CD4-positive, alpha-beta T cell treated with Interleukin-6 at 100 ng/mL for 8 hours (primary cell): ENCODE data around the gene EEFSEC.
"Not testable (repeated sequence)": the region's sequence is repeated elsewhere in the genome, so short reads cannot be mapped to it uniquely, and the experiment has no call there.

ENCODE experiments used
- DNase-seq: peaks from one replicate; pipeline ENCODE4 v3.0.0-alpha.2; 2020; ENCODE audit warnings: mixed read lengths, low spot score

Gene EEFSEC

GRCh38 chr3:128152419-128153155, 694 bp upstream of the EEFSEC start:
- peak; percentile 52 for DNase-seq

- not testable (repeated sequence) for DNase-seq
Measured at GRCh38 chr3:128154354-128154753, 1.1 kb downstream of the EEFSEC start.

GRCh38 chr3:128155616-128156360, 2.5 kb downstream of the EEFSEC start:
- no peak for DNase-seq

- no peak for DNase-seq
Measured at GRCh38 chr3:128160661-128161060, 7.4 kb downstream of the EEFSEC start.

- no peak for DNase-seq
Measured at GRCh38 chr3:128163432-128163831, 10.2 kb downstream of the EEFSEC start.

GRCh38 chr3:128166971-128167453, 13.7 kb downstream of the EEFSEC start:
- no peak for DNase-seq

GRCh38 chr3:128167646-128167972, 14.3 kb downstream of the EEFSEC start:
- no peak for DNase-seq

GRCh38 chr3:128167973-128168674, 14.8 kb downstream of the EEFSEC start:
- no peak for DNase-seq

GRCh38 chr3:128168836-128169235, 15.6 kb downstream of the EEFSEC start:
- DNase-seq: no peak

GRCh38 chr3:128170866-128171516, 17.7 kb downstream of the EEFSEC start:
- no peak for DNase-seq

- DNase-seq: no peak
Measured at GRCh38 chr3:128173200-128173599, 19.9 kb downstream of the EEFSEC start.

GRCh38 chr3:128173849-128174248, 20.6 kb downstream of the EEFSEC start:
- DNase-seq: no peak

- no peak for DNase-seq
Measured at GRCh38 chr3:128174675-128175590, 21.7 kb downstream of the EEFSEC start.

GRCh38 chr3:128175768-128176167, 22.5 kb downstream of the EEFSEC start:
- no peak for DNase-seq

- DNase-seq: no peak
Measured at GRCh38 chr3:128176276-128176833, 23.1 kb downstream of the EEFSEC start.

GRCh38 chr3:128177865-128178264, 24.6 kb downstream of the EEFSEC start:
- no peak for DNase-seq

- no peak for DNase-seq
Measured at GRCh38 chr3:128178782-128179483, 25.7 kb downstream of the EEFSEC start.

GRCh38 chr3:128179484-128179819, 26.2 kb downstream of the EEFSEC start:
- DNase-seq: no peak

- DNase-seq: no peak
Measured at GRCh38 chr3:128180436-128180835, 27.2 kb downstream of the EEFSEC start.

- no peak for DNase-seq
Measured at GRCh38 chr3:128180913-128181312, 27.6 kb downstream of the EEFSEC start.
